Activated CD4-positive, alpha-beta T cell treated with anti-CD3 and anti-CD28 coated beads for 48 hours (primary cell): ENCODE measurements around the gene CTAGE1.
"Not testable (repeated sequence)": the region's sequence is repeated elsewhere in the genome, so short reads cannot be mapped to it uniquely, and the experiment has no call there.

Experiments
- DNase-seq: peaks from one replicate; pipeline ENCODE4 v3.0.0-alpha.2; 2020

The CTAGE1 gene

GRCh38 chr18:22417496-22418188 lies at the start of gene CTAGE1:
CTAGE1 (minus strand) TSS chr18:22417915; CDS start chr18:22417811, 104 bp downstream.
- DNase-seq, result no peak

GRCh38 chr18:22466608-22467395 lies 49.1 kb upstream of the CTAGE1 start:
- DNase-seq, result no peak

- DNase-seq, result no peak
Measured at GRCh38 chr18:22465859-22466457, 48.2 kb upstream of the CTAGE1 start.

- DNase-seq, result no peak
Measured at GRCh38 chr18:22463076-22463475, 45.4 kb upstream of the CTAGE1 start.

DNA sequence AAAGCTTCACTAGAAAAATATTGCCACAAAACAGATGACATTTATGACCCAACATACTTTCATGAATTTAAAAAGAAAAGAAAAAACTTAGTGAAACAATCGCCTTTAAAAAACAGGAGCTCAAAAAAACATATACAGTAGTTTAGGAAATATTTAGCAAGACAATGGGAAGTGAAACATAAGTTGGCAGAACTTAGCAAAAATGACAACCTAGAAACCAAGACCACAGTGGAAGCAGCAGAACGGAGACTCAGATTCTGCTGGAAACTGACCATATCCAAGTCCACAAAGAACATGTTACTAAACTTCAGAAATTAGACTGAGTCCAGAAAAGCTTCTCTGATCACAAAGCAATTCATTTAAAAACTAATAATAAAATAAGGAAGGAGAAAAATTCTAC lies 41.8 kb upstream of the CTAGE1 start:
- DNase-seq, result no peak

- DNase-seq, result no peak
Measured at GRCh38 chr18:22457524-22457923, 39.8 kb upstream of the CTAGE1 start.

DNA sequence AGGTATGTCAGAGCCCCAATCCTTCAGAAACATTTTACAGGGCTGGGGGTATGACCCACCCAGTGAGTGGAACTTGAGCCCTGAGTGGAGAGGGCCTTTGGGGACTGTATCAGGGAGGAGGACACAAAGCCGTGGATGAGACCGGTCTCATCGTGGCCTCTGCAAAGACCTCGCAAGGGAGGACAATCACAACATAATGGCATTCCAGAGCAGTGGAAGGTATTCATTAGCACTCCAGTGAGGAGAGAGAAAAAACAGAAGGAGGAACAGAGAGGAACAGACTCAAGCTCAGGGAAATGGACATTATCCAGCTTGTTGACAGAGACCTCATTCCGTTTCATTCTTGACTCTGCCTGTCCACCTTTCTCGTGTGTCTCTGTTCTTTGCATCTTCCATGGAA lies 38.8 kb upstream of the CTAGE1 start:
- DNase-seq, result no peak

- DNase-seq, result no peak
Measured at GRCh38 chr18:22456116-22456480, 38.4 kb upstream of the CTAGE1 start.

GRCh38 chr18:22455425-22456115 lies 37.9 kb upstream of the CTAGE1 start:
- DNase-seq, result no peak

- DNase-seq, result no peak
Measured at GRCh38 chr18:22453315-22453714, 35.6 kb upstream of the CTAGE1 start.

DNA sequence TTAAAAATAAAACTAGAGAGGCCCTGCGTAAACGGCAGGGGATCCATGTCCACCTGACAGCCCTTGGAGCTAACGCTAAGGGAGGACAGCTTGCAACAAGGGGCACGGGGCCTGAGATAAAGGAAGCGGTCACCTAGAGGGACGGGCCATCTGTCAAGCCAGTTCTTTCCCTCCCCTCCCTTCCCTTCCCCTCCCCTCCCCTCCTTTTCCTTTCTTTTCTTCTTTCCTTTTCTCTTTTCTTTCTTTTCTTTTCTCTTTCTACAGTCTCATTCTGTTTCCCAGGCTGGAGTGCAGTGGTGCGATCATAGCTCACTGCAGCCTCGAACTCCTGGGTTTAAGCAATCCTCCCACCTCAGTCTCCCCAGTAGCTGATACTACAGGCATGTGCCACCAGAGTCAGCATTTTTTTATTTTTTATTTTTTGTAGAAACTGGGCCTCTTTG lies 34.5 kb upstream of the CTAGE1 start:
- DNase-seq, result no peak

GRCh38 chr18:22451796-22452195 lies 34.1 kb upstream of the CTAGE1 start:
- DNase-seq, result no peak

- not testable (repeated sequence) for DNase-seq
Measured at GRCh38 chr18:22450766-22451165, 33.1 kb upstream of the CTAGE1 start.

DNA sequence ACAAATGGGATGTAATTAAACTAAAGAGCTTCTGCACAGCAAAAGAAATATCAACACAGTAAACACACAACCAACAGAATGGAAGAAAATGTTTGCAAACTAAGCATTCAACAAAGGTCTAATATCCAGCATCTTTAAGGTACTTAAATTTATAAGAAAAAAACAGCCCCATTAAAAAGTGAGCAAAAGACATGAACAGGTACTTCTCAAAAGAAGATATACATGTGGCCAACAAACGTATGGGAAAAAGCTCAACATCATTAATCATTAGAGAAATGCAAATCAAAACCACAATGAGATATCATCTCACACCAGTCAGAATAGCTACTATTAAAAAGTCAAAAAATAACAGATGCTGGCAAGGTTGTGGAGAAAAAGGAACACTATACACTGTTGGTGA lies 32.6 kb upstream of the CTAGE1 start:
- not testable (repeated sequence) for DNase-seq

DNA sequence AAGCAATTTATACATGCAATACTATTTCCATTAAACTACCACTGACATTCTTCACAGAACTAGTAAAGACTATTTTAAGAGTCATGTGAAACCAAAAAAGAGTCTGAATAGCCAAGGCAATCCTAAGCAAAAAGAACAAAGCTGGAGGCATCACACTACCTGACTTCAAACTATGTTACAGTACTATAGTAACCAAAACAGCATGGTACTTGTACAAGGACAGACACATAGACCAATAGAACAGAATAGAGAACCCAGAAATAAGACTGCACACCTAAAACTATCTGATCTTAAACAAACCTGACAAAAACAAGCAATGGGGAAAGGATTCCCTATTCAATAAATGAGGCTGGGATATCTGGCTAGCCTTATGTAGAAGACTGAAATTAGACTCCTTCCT lies 32.0 kb upstream of the CTAGE1 start:
- not testable (repeated sequence) for DNase-seq

GRCh38 chr18:22448238-22448637 lies 30.5 kb upstream of the CTAGE1 start:
- no peak for DNase-seq

DNA sequence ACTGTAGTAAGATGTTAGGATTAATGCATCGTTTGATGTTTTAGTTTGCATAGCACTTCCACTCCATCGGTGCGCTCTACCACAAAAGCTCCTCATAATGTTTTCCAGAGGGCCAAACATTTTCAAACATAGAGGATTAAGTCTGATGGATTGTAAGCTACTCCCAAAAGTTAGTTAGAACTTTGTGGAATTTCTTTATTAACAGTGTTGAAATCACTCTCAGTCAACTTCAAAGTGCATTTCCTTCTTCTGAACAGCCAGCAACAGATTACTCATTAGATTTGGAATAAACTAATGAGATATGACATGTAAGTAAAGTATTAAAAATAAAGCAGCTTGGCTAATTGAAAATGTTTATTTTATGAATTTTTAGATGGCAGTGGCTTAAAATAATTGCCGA lies 30.1 kb upstream of the CTAGE1 start:
- no peak for DNase-seq

DNA sequence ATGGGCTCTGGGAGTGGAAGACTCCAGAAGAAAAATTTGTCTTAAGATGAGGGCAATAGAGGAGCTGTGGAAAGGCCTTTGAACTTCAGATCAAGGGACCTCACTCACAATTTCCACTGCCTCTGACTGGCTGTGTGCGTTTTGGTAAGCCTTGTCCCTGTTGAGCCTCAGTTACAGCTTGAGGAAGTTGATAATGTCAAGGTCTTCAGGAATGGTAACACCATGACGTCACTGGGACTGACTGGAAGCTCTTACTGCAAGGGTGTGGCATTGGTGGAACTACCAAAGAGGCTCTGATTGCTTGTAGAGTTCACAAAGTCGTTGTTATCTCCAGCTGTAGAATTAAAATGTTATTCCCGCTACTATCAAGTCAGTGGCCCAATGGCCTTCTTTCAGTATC lies 29.2 kb upstream of the CTAGE1 start:
- no peak for DNase-seq

- no peak for DNase-seq
Measured at GRCh38 chr18:22446325-22446724, 28.6 kb upstream of the CTAGE1 start.

DNA sequence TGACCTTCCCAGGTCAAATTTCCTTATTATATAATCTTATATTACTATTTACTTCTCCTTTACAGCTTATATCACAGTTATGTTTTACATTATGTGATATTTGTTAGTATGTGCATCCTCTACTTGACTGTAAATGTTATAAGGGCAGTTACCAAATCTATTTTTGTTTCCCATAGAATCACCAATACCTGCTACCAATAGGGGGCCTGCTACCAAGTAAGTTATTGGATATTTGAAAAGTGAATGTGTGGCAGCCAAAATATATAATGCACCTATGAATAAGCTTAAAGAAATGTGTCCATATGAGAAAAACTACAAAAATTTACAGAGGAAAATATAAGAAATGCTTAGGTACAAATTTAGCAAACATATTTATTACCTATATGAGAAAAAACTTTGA lies 23.9 kb upstream of the CTAGE1 start:
- DNase-seq, result no peak

- DNase-seq, result no peak
Measured at GRCh38 chr18:22439447-22439846, 21.7 kb upstream of the CTAGE1 start.

GRCh38 chr18:22436136-22436535 lies 18.4 kb upstream of the CTAGE1 start:
- no peak for DNase-seq

GRCh38 chr18:22434973-22435608 lies 17.4 kb upstream of the CTAGE1 start:
- DNase-seq, result no peak
